RPMI7951 (cell line): Measurements from ENCODE around the gene RNU2-1. TPM values are rescaled to one million over a fixed set of nuclear protein-coding genes. Genes with fewer than 3 reads are reported as not detected.
"Not testable (repeated sequence)": the region's sequence is repeated elsewhere in the genome, so short reads cannot be mapped to it uniquely, and the experiment has no call there.

Experiments
- DNase-seq: peaks from one replicate; pipeline ENCODE4 v3.0.0-alpha.2; 2012; ENCODE audit warnings: low read depth
- total RNA-seq: library from RNA; depleted of rRNA; stranded (reverse); fragments of >200 nt; shearing (Covaris generic); gene quantifications from 2 replicates; pipeline ENCODE4 v1.2.3, GENCODE V29; 2014; rRNA removed

RNU2-1 gene
- total RNA-seq, 1 experiment from 2014 or later, result not detected

DNA sequence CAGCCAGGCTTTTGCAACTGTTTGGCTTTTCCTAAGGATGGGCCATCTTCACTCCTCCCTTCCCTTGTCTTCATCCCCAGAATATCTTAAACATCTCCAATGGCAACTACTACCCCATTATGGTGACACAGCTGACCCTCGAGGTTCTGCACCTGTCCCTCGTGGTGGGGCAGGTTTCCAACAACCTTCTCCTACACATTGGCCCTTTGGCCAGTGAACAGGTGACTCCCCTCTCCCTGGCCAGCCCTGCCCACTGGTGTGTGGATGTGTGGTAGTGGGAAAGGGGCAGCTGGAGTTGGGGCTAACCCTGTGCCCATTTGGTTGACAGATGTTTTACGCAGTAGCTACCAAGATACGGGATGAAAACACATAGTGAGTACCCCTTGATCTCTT lies 17.4 kb downstream of the RNU2-1 start:
- no peak for DNase-seq

DNA sequence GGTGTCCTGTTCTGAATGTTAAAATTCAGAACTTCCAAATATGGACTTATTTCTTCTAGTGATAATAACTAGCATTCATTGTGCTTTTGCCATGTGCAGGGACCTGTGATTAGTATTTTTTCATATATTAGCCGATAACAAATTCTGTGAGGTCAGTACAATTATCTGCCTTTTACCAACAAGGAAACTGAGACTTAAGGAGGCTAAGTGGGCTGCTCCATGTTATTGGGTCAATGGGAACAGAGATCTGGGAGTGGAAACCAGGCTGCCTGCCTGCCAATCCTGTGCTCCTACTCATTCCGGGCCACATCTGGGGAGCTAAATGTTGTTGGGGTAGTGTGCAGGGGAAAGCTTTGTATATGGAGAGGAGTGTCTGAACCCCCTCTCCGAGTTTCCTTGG lies 18.4 kb downstream of the RNU2-1 start:
- no peak for DNase-seq

DNA sequence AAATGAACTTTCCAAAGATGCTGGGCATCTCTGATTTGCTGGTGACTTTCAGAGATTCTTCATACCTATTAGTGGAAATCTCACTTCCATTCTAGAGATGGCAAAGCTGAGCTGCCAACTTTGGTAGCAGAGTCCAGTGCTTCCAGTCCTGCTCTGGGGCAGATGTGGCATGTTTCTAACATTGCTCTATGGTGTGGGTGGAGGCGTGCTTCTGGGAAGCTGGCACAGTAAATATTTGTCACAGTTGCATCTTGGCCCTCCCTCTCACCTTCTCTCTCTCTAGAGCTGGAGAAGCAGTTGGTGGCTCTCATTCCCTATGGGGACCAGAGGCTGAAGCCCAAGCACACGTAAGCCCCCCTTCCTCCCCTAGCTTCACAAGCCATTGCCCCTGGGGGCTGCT lies 20.2 kb downstream of the RNU2-1 start:
- DNase-seq, result no peak

GRCh38 chr17:43212641-43213490 lies 20.9 kb downstream of the RNU2-1 start:
- peak; percentile 11 for DNase-seq

- peak; percentile 86 for DNase-seq
Measured at GRCh38 chr17:43211480-43212402, 22.0 kb downstream of the RNU2-1 start, which contains the start of gene TMEM106A. TSS of gene TMEM106A (plus strand) at chr17:43211875. CDS start at chr17:43213042, 1,167 bp downstream.

DNA sequence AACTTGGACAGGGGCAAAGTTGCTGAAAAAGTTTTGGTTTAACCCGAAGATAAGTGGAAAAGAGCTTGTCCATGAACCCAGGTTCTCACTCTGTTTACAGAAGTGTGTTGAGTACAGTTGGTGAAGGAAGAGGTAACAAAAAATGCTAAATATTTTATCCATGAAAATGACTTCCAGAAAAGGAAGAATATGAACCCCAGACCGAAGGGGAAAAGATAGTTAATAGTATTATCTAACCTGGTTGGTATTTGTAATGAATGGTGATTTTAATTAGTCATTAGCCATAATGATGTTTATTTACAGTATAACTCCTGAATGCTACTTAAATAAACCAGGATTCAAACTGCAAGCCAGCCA lies 22.7 kb downstream of the RNU2-1 start:
- DNase-seq, result no peak

- no peak for DNase-seq
Measured at GRCh38 chr17:43210576-43210975, 23.2 kb downstream of the RNU2-1 start.

GRCh38 chr17:43203013-43203412 lies 30.8 kb downstream of the RNU2-1 start:
- DNase-seq, result not testable (repeated sequence)

DNA sequence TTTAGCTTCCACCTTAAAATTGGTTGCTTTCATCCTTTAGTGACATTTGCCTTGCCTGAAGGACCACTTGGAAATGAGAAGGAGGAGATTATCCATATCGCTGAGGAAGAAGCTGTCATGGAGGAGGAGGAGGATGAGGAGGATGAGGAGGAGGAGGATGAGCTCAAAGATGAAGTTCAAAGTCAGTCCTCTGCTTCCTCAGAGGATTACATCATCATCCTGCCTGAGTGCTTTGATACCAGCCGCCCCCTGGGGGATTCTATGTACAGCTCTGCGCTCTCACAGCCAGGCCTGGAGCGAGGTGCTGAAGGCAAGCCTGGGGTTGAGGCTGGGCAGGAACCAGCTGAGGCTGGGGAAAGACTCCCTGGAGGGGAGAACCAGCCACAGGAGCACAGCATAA lies 33.6 kb downstream of the RNU2-1 start:
- DNase-seq, result no peak

DNA sequence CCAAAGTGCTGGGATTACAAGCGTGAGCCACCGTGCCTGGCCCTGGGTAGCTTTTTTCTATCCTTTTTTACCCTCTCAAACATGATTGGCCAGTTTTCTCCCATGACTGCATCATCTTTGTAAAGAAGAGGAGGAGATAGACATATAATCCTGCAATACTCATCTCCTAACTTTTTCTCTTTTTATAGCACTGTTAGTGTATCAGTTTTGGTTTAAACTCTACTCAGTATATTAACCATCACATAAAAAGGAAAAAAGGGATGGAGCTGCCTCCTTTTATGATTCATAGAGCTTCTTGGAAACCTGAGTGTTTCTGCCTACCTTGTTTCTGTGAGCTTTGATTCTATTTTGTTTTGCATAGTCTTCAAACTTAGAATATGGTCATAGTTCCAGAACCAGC lies 34.1 kb downstream of the RNU2-1 start:
- no peak for DNase-seq

GRCh38 chr17:43193251-43193650 lies 40.5 kb downstream of the RNU2-1 start:
- DNase-seq, result no peak

- DNase-seq, result not testable (repeated sequence)
Measured at GRCh38 chr17:43186656-43187055, 47.1 kb downstream of the RNU2-1 start.

- no peak for DNase-seq
Measured at GRCh38 chr17:43183921-43184320, 49.9 kb downstream of the RNU2-1 start.

Other genes with a start within 250 kb of the RNU2-1 start
- gene RPL27, start 235.6 kb downstream of the RNU2-1 start, total RNA-seq, result 1,798 and 1,894 TPM in 2 replicates
- 26.7 and 43.8 TPM in 2 replicates for gene IFI35, start 227.2 kb downstream of the RNU2-1 start, total RNA-seq
- 97.0 and 112 TPM in 2 replicates for gene VAT1, start 211.6 kb downstream of the RNU2-1 start, total RNA-seq
- not detected in 2 replicates for gene RND2, start 208.7 kb downstream of the RNU2-1 start, total RNA-seq
- 34.2 and 34.6 TPM in 2 replicates for gene BRCA1, start 108.6 kb downstream of the RNU2-1 start, total RNA-seq
- 44.7 and 52.4 TPM in 2 replicates for gene NBR1, start 62.8 kb downstream of the RNU2-1 start, total RNA-seq
- gene TMEM106A, start 22.1 kb downstream of the RNU2-1 start, total RNA-seq, result 3.4 and 4.9 TPM in 2 replicates
- not detected in 2 replicates for gene CCDC200, start 5.4 kb downstream of the RNU2-1 start, total RNA-seq
- gene ARL4D, start 165.0 kb upstream of the RNU2-1 start, total RNA-seq, result 16.3 and 22.0 TPM in 2 replicates
- 27.4 and 36.4 TPM in 2 replicates for gene DHX8, start 250.0 kb upstream of the RNU2-1 start, total RNA-seq